ENCODE data around the gene CD59. TPM values are rescaled to one million over a fixed set of nuclear protein-coding genes. Genes with fewer than 3 reads are reported as not detected.

Gene CD59
- total and polyA plus RNA-seq, 2 of the 13 experiments (the other 11 are each of a cell fraction or from before 2014, with no cell fraction given): 127 to 289 TPM

DNA sequence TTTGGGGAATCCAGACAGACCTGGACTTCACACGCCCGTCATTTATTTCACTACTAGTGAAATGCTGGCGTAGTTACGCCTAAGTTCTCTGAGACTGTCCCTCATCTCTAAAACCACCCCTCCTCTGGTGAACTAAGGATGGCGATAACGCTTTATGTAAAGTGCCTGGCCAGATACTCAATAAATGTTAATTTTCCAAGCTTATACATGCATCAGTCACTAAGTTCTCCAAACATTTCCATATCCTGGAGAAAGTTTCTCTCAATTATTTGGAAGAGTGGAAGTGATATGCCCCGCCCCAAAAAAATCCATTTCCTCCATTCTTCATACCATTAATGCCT lies 39.2 kb upstream of the CD59 start:
- Histone ChIP-seq H3K27me3 (ENCODE audit: control insufficient read depth in 1 of 2, insufficient read depth in 2 of 2, low read length in 2 of 2) (peaks cover 0 to 36% of the 10 kb centered on the region in 2 experiments; a peak in 2 of 5 replicates), H4K20me1 (ENCODE audit: insufficient read depth, low read length) (peaks cover 5% of the 10 kb centered on the region; the same call in 1 of the 2 replicates), H3K79me2 (ENCODE audit: insufficient read depth, low read length) (peaks cover 4% of the 10 kb centered on the region), H3K9ac (ENCODE audit: insufficient read depth, low read depth, low read length) (no peak overlapping the region), H3K36me3 (replicated peaks in 1 of 2; ENCODE audit: control insufficient read depth in 1 of 2, insufficient read depth in 2 of 2, low read length in 2 of 2) (no peaks in the 10 kb centered on the region; a peak in 1 of 5 replicates), H3K9me3 (ENCODE audit: low read length) (no peaks in the 10 kb centered on the region), H3K4me2 (ENCODE audit: low read depth, low read length) (no peak overlapping the region), H3K4me3 (replicated peaks in 1 of 3; ENCODE audit: insufficient read depth in 1 of 3, low read depth in 2 of 3, low read length in 3 of 3) (no peak overlapping the region), H2AFZ (ENCODE audit: low read length) (no peak overlapping the region), H3K4me1 (ENCODE audit: insufficient read depth, low read length) (peaks cover 33% of the 10 kb centered on the region), H3K27ac (ENCODE audit: extremely low read length, insufficient read depth, low read length) (no peak overlapping the region)
- intact Hi-C loops (cut with micrococcal nuclease; ENCODE audit: unreplicated experiment) (no loop called here), in situ Hi-C loops (cut with HindIII; ENCODE audit: extremely low pct_ligation_motif_present, low pct_unique_long_range_greater_than_20kb) (no loop called here)
- no peak for ATAC-seq
- BruUV-seq (replicated peaks): no TSS peak
- DNase-seq (ENCODE audit: low spot score): no peak
- TF ChIP-seq PHF5A (CRISPR knock-in tag; IDR thresholded peaks at IDR 0.05; ENCODE audit: low read depth, unreplicated experiment): no peak
- no peak for TF ChIP-seq HNRNPLL (IDR thresholded peaks at IDR 0.05; ENCODE audit: low read depth, low read length, poor library complexity, severe bottlenecking)
- no peak for TF ChIP-seq ZNF496 (CRISPR knock-in tag; IDR thresholded peaks at IDR 0.05; ENCODE audit: insufficient replicate concordance)
- no peak for TF ChIP-seq NRL (CRISPR knock-in tag; IDR thresholded peaks at IDR 0.05; ENCODE audit: borderline replicate concordance)
- TF ChIP-seq, protein P1, sequence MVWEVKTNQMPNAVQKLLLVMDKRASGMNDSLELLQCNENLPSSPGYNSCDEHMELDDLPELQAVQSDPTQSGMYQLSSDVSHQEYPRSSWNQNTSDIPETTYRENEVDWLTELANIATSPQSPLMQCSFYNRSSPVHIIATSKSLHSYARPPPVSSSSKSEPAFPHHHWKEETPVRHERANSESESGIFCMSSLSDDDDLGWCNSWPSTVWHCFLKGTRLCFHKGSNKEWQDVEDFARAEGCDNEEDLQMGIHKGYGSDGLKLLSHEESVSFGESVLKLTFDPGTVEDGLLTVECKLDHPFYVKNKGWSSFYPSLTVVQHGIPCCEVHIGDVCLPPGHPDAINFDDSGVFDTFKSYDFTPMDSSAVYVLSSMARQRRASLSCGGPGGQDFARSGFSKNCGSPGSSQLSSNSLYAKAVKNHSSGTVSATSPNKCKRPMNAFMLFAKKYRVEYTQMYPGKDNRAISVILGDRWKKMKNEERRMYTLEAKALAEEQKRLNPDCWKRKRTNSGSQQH (CRISPR knock-in tag; IDR thresholded peaks at IDR 0.05; ENCODE audit: low read depth): no peak
- no peak for TF ChIP-seq ZKSCAN5 (CRISPR knock-in tag; IDR thresholded peaks at IDR 0.05)
- TF ChIP-seq ZNF576 (CRISPR knock-in tag; IDR thresholded peaks at IDR 0.05): no peak
- no peak for TF ChIP-seq ZC3H13 (CRISPR knock-in tag; IDR thresholded peaks at IDR 0.05)
- FAIRE-seq: no peak
- 78% methylated on average over 7 of the region's 7 CpGs for WGBS (ENCODE audit: low lambda C conversion rate)
- POLR2A ChIA-PET: no interaction called here
- CTCF ChIA-PET (ENCODE audit: low intra/inter-chr PET ratio, low total read pairs): no interaction called here

All from HepG2 (cell line).